Pancreas (tissue), 10 donors: ENCODE results near the gene CD101. TPM values are rescaled to one million over a fixed set of nuclear protein-coding genes. Genes with fewer than 3 reads are reported as not detected.
A peak's percentile ranks its signal among the peaks of the same experiment; 100 is the strongest.

Experiments
- ATAC-seq, 4 donors: fragments of 200-7000 bp; cut with Tn5 transposase; one replicate each; pipeline versions ENCODE4 v1.8.0 to v1.9.1; 2020; ENCODE audit warnings: mild to moderate bottlenecking in 4 of 4, moderate library complexity in 4 of 4
- DNase-seq, 6 donors: peaks; one replicate each; pipeline ENCODE4 v3.0.0-alpha.2; 2020
- FAIRE-seq: peaks from 2 replicates; lab custom pipeline; 2012; peaks lifted over from hg19 to GRCh38; lab: Jason Lieb, UNC
- H3K27ac ChIP-seq, 4 donors: fragments of 200-600 bp; sonication (generic); 1 replicate in 3 of 4; 2 replicates in 1 of 4; pipeline versions ENCODE4 v1.5.0 to v1.8.0; 2020
- H3K27me3 ChIP-seq, 4 donors: fragments of 200-600 bp; one replicate each; pipeline ENCODE4 v1.8.0; 2021
- H3K36me3 ChIP-seq, 3 donors: fragments of 200-600 bp; sonication (generic) in 1 of 3; one replicate each; pipeline versions ENCODE4 v1.5.0 to v1.8.0; 2020 to 2021
- H3K4me1 ChIP-seq, 3 donors: fragments of 200-600 bp; one replicate each; pipeline ENCODE4 v1.8.0; 2021
- H3K4me3 ChIP-seq, 4 donors: fragments of 200-600 bp; sonication (generic) in 2 of 4; one replicate each; pipeline versions ENCODE4 v1.5.0 to v1.8.0; 2020 to 2021
- H3K9me3 ChIP-seq, 4 donors: fragments of 200-600 bp; one replicate each; pipeline ENCODE4 v1.8.0; 2021
- CTCF ChIP-seq, 4 donors: fragments of 200-600 bp; sonication (generic) in 3 of 4; IDR thresholded peaks; one replicate each; pipeline versions ENCODE4 v1.5.0 to v1.8.0; 2021; ENCODE audit warnings: antibody characterized with exemption in 4 of 4
- WGBS, 2 donors: extraction: QIAGEN DNeasy Blood & Tissue Kit; methylation state at CpG; one replicate each; pipeline ENCODE4 v1.1.7; 2013; 5-methylcytosine and 5-hydroxymethylcytosine counted together
- intact Hi-C, 3 donors: fragments of 100-400 bp; cut with DNase I; formaldehyde crosslinking; loops; one replicate each; pipeline versions ENCODE4 v1.11.1 to v1.14.2; 2022
- polyA plus RNA-seq, 2 donors: library from polyadenylated mRNA; stranded (reverse); fragments of 200-250 nt; gene quantifications; one replicate each; pipeline ENCODE4 v1.2.3, GENCODE V29; 2013
- total RNA-seq, 6 donors: library from RNA; stranded (reverse); fragmentation: NEBNext Ultra II Directional in 4 of 6; extraction: Animal tissue kit (Norgen Biotek cat#: 25700) in 4 of 6; gene quantifications; one replicate each; pipeline versions ENCODE4 v1.2.1 to v1.2.4, GENCODE V29; 2021 to 2023
- donor health status: healthy with polysubstance abuse.
- donor health status: DM: no; HTN: no; CAD: no; lungs with moderate emphysema.
- donor health status: DM: no; HTN: no; CAD: no.
- donor health status: control.
- donor health status: control.
- donor health status: Bipolar disorder and iron deficiency.
- donor health status: DM: yes; HTN: yes; CAD: no.
- donor health status: DM: no; HTN: no; CAD: no.
- donor health status: DM: no; HTN: no; CAD: no.
- donor health status: DM: yes; HTN: yes; CAD: no.

The CD101 gene
- total and polyA plus RNA-seq, 8 donors = 0.51 to 3.4 (median 1.5) TPM

GRCh38 chr1:117025568-117025967 is 24.0 kb downstream of the CD101 start:
- no peaks in the 10 kb centered on the region for H3K9me3 ChIP-seq
- no peak for DNase-seq
- no peak for ATAC-seq
- H3K4me3 ChIP-seq = no peak overlapping the region
- intact Hi-C loops = no loop called here
- H3K4me1 ChIP-seq = no peaks in the 10 kb centered on the region
- FAIRE-seq = no peak
- no peak for TF ChIP-seq CTCF (IDR thresholded peaks at IDR 0.05)
- WGBS, 2 donors = 96 to 98% methylated on average over 7 of the region's 7 CpGs
- H3K36me3 ChIP-seq = no peaks in the 10 kb centered on the region
- no peaks in the 10 kb centered on the region for H3K27me3 ChIP-seq
- no peak overlapping the region for H3K27ac ChIP-seq

DNA sequence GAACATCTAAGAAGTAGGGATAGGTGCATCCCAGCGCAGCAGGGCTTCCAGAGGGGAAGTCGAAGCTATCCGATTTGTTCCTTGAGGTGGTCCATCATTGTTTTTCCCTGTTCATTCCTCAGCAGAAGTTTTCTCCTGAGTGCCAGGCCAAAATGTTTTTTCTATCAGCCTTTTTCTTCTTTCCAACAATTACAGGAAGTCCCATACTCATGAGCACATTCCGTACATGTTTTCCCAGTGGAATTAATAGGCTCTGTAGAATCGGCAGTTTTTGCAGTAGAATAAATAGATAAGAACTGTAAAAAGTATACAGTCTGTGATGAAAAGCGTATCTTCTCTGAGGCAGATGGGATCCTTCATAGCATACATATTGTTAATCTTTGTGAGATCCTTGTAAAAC is 24.8 kb downstream of the CD101 start:
- no peak for ATAC-seq
- WGBS, 2 donors = 68 to 70% methylated on average over 6 of the region's 6 CpGs
- intact Hi-C loops = no loop called here
- Histone ChIP-seq H3K36me3 (no peaks in the 10 kb centered on the region), H3K4me1 (no peaks in the 10 kb centered on the region), H3K4me3 (no peak overlapping the region), H3K27me3 (no peaks in the 10 kb centered on the region), H3K9me3 (no peaks in the 10 kb centered on the region), H3K27ac (peak overlapping the region in 1 of 4 donors; percentile 6)
- DNase-seq = no peak
- TF ChIP-seq CTCF (IDR thresholded peaks at IDR 0.05) = no peak
- FAIRE-seq = no peak

DNA sequence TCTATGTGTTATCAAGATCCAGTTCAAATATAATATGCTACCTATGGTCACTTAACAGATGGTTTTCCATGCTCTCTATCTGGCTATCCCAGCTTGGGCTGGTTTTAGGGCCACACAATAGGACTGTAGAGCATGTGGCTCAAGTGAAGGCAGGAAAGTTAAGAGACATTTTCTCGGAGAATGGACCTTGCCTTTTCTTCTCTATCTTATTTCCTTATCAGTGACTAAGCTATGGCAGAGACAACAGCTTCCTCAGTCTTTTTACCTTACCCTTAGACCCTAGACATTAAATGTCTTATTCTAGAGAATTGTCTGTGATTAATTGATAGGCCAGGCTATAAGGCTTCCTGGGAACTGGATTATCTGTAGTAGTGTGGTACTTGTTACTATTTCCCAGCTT is 28.1 kb downstream of the CD101 start:
- Histone ChIP-seq H3K4me1 (no peaks in the 10 kb centered on the region), H3K36me3 (no peaks in the 10 kb centered on the region), H3K27ac (no peak overlapping the region), H3K4me3 (no peak overlapping the region), H3K9me3 (no peaks in the 10 kb centered on the region), H3K27me3 (no peaks in the 10 kb centered on the region)
- 65 to 66% methylated on average over 1 of the region's 1 CpG for whole genome bisulfite sequencing, 2 donors
- DNase-seq (no peak), ATAC-seq (no peak), FAIRE-seq (no peak)
- TF ChIP-seq CTCF (IDR thresholded peaks at IDR 0.05) = no peak
- intact Hi-C loops = no loop called here

- no peak for FAIRE-seq
- no peak overlapping the region for H3K27ac ChIP-seq
- H3K4me1 ChIP-seq = no peaks in the 10 kb centered on the region
- no peak for ATAC-seq
- H3K36me3 ChIP-seq = no peaks in the 10 kb centered on the region
- TF ChIP-seq CTCF (IDR thresholded peaks at IDR 0.05) = no peak
- DNase-seq = no peak
- H3K4me3 ChIP-seq = no peak overlapping the region
- H3K9me3 ChIP-seq = no peaks in the 10 kb centered on the region
- intact Hi-C loops = no loop called here
- WGBS, 2 donors = 88 to 94% methylated on average over 1 of the region's 1 CpG
- H3K27me3 ChIP-seq = no peaks in the 10 kb centered on the region
Measured at GRCh38 chr1:117030271-117030877, 28.8 kb downstream of the CD101 start.

DNA sequence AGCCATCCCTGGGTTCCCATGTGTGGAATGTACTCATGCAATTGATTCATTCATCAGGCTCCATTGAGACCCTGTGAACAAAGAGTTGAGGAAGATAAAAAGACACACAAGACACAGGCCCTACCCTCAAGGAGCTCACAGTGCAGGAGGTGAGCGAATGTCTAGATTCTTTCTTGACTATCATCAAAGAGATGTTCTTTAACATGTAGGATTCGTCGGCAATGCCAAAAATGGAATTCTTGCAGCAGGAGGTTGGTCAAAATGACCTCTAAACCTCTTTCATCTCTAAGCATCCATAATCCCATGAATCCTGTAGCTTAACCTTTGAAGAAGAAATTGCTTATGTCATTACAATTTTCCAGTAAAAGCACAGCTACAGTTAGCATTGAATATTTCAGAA is 30.7 kb downstream of the CD101 start:
- DNase-seq (no peak), FAIRE-seq (no peak), ATAC-seq (no peak)
- Histone ChIP-seq H3K4me1 (no peaks in the 10 kb centered on the region), H3K27ac (no peak overlapping the region), H3K9me3 (no peaks in the 10 kb centered on the region), H3K36me3 (no peaks in the 10 kb centered on the region), H3K27me3 (no peaks in the 10 kb centered on the region), H3K4me3 (no peak overlapping the region)
- intact Hi-C loops = no loop called here
- WGBS, 2 donors = 95 to 98% methylated on average over 3 of the region's 3 CpGs
- TF ChIP-seq CTCF (IDR thresholded peaks at IDR 0.05) = no peak
